Measurements from ENCODE around the gene SURF4.

DNA sequence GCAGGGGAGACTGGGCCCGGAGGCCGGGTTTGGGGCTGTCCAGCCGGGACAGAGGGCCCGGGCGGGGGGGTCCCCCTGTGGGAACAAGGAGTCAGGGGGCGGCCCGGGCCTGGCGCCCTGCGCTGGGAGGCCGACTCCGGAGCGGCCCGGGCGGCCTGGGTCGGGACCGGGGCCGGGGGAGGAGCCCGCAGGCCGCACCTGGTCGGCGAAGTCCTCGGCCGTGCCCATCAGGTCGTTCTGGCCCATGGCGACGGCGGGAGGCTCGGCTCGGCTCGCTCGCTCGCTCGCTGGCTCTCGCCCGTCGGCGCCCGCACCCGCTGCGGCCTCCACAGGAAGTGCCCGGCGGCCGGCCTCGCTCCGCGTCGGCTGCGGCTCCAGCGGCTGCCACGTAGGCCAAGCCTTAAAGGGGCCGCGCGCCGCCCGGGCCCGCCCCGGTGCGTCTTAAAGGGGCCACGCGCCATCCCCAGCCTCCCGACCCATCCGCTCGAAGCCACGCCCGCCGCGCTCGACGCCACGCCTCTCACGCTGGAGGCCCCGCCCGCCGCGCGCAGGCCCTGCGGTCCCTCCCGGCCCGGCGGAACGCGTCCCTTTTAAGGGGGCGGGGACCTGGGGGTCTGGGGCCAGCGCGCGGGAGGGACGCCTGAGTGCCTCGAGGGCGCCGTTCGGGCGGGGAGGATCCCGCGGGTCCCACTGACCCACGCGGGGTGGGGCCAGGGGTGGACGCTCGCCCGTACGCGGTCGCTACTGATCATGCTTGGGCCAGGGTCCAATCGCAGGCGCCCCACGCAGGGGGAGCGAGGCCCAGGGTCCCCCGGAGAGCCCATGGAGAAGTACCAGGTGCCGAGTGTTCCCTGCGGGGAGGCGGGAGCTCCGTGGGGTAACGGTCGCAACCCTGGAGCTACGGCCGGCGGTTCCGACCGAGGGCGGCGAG, at the start of gene SURF4, which contains the start of gene STKLD1:
- TF ChIP-seq FLYWCH1 (CRISPR knock-in tag; IDR thresholded peaks at IDR 0.05) (no peak), ZNF75D (CRISPR knock-in tag; IDR thresholded peaks at IDR 0.05; ENCODE audit: borderline replicate concordance) (no peak), ZNF225 (CRISPR knock-in tag; IDR thresholded peaks at IDR 0.05) (no peak), POLR2A (IDR thresholded peaks at IDR 0.05; ENCODE audit: insufficient read depth in 1 of 2, low read depth in 2 of 2, low read length in 2 of 2) (peak; percentile 81 to 82), ZZZ3 (CRISPR knock-in tag; IDR thresholded peaks at IDR 0.05; ENCODE audit: borderline replicate concordance) (no peak), CEBPB (IDR thresholded peaks at IDR 0.05; ENCODE audit: borderline replicate concordance, low read depth, low read length) (no peak), EP300 (IDR thresholded peaks at IDR 0.05; ENCODE audit: low read depth in 2 of 2, low read length in 2 of 2) (no peak), EP300 (CRISPR knock-in tag; IDR thresholded peaks at IDR 0.05; ENCODE audit: borderline replicate concordance) (0 out of 2 replicates have a peak, but pooled peaks have one; percentile 10), ZNF224 (CRISPR knock-in tag; IDR thresholded peaks at IDR 0.05) (no peak)
